Liver (tissue), 9 donors: ENCODE data around the gene VIM. TPM values are rescaled to one million over a fixed set of nuclear protein-coding genes. Genes with fewer than 3 reads are reported as not detected.

Source experiments
- DNase-seq: peaks from one replicate; pipeline ENCODE4 v3.0.0-alpha.2; 2017; ENCODE audit warnings: low spot score
- H3K27ac ChIP-seq, 2 donors: one replicate each; pipeline ENCODE4 v1.7.0; 2013; ENCODE audit warnings: inconsistent platforms in 2 of 2, low read length in 2 of 2, control low read depth in 1 of 2, low read depth in 1 of 2, mild to moderate bottlenecking in 1 of 2
- H3K27me3 ChIP-seq, 4 donors: one replicate each; pipeline versions ENCODE4 v1.6.1 to v1.7.0; 2013; ENCODE audit warnings: low read length in 3 of 4, inconsistent platforms in 1 of 4, mild to moderate bottlenecking in 1 of 4, moderate library complexity in 1 of 4; ENCODE audit not compliant: control insufficient read depth in 4 of 4, insufficient read depth in 4 of 4
- H3K36me3 ChIP-seq, 4 donors: one replicate each; pipeline versions ENCODE4 v1.6.1 to v1.7.0; 2013; ENCODE audit warnings: low read length in 3 of 4, mild to moderate bottlenecking in 3 of 4, low read depth in 1 of 4, moderate library complexity in 1 of 4; ENCODE audit not compliant: control insufficient read depth in 4 of 4, insufficient read depth in 3 of 4
- H3K4me1 ChIP-seq, 4 donors: one replicate each; pipeline versions ENCODE4 v1.6.1 to v1.7.0; 2013; ENCODE audit warnings: low read length in 3 of 4, mild to moderate bottlenecking in 3 of 4, moderate library complexity in 1 of 4; ENCODE audit not compliant: control insufficient read depth in 4 of 4, insufficient read depth in 4 of 4
- H3K4me3 ChIP-seq, 3 donors: one replicate each; pipeline versions ENCODE4 v1.6.1 to v1.7.0; 2013; ENCODE audit warnings: low read length in 3 of 3, control low read depth in 1 of 3, low read depth in 1 of 3, mild to moderate bottlenecking in 1 of 3
- H3K9ac ChIP-seq, 2 donors: one replicate each; pipeline ENCODE4 v1.7.0; 2013; ENCODE audit warnings: low read length in 2 of 2, mild to moderate bottlenecking in 2 of 2, moderate library complexity in 2 of 2, control low read depth in 1 of 2, low read depth in 1 of 2
- H3K9me3 ChIP-seq, 4 donors: one replicate each; pipeline versions ENCODE4 v1.6.1 to v1.7.0; 2013; ENCODE audit warnings: low read length in 3 of 4; ENCODE audit not compliant: control insufficient read depth in 4 of 4
- CTCF ChIP-seq: fragments of 150-350 bp; IDR thresholded peaks from 2 replicates; pipeline ENCODE4 v1.5.1; 2017; ENCODE audit warnings: improper control_type of control experiment, low read depth, low read length; ENCODE audit not compliant: missing input control
- EGR1 ChIP-seq, 2 donors: IDR thresholded peaks; 2 replicates each; pipeline ENCODE4 v1.6.1; 2016 to 2018; ENCODE audit warnings: antibody characterized with exemption in 2 of 2, low read depth in 2 of 2
- FOXA1 ChIP-seq: IDR thresholded peaks from 2 replicates; pipeline ENCODE4 v1.6.1; 2016; ENCODE audit warnings: antibody characterized with exemption
- FOXA2 ChIP-seq: IDR thresholded peaks from 2 replicates; pipeline ENCODE4 v1.6.1; 2016; ENCODE audit warnings: antibody characterized with exemption
- GABPA ChIP-seq, 2 donors: IDR thresholded peaks in 1 of 2; conservative IDR thresholded peaks in 1 of 2; 2 replicates each; pipeline ENCODE4 v1.6.1; 2016; ENCODE audit warnings: antibody characterized with exemption in 2 of 2, mild to moderate bottlenecking in 1 of 2, moderate library complexity in 1 of 2
- HNF4A ChIP-seq, 2 donors: conservative IDR thresholded peaks; 2 replicates each; pipeline ENCODE4 v1.6.1; 2016; ENCODE audit warnings: antibody characterized with exemption in 2 of 2, mild to moderate bottlenecking in 2 of 2
- HNF4G ChIP-seq: IDR thresholded peaks from 2 replicates; pipeline ENCODE4 v1.6.1; 2016; ENCODE audit warnings: antibody characterized with exemption
- JUND ChIP-seq, 2 donors: IDR thresholded peaks; 2 replicates each; pipeline ENCODE4 v1.6.1; 2016; ENCODE audit warnings: antibody characterized with exemption in 2 of 2
- MAX ChIP-seq: IDR thresholded peaks from 2 replicates; pipeline ENCODE4 v1.6.1; 2016; ENCODE audit warnings: antibody characterized with exemption
- NR2F2 ChIP-seq: IDR thresholded peaks from 2 replicates; pipeline ENCODE4 v1.6.1; 2016; ENCODE audit warnings: antibody characterized with exemption
- RAD21 ChIP-seq, 2 donors: IDR thresholded peaks; 2 replicates each; pipeline ENCODE4 v1.6.1; 2016; ENCODE audit warnings: antibody characterized with exemption in 2 of 2, mild to moderate bottlenecking in 2 of 2
- REST ChIP-seq: IDR thresholded peaks from 2 replicates; pipeline ENCODE4 v1.6.1; 2016; ENCODE audit warnings: antibody characterized with exemption, mild to moderate bottlenecking
- RXRA ChIP-seq, 2 donors: IDR thresholded peaks; 2 replicates each; pipeline ENCODE4 v1.6.1; 2017 to 2018; ENCODE audit warnings: antibody characterized with exemption in 2 of 2, mild to moderate bottlenecking in 1 of 2
- SP1 ChIP-seq: IDR thresholded peaks from 2 replicates; pipeline ENCODE4 v1.6.1; 2018; ENCODE audit warnings: antibody characterized with exemption, mild to moderate bottlenecking
- TAF1 ChIP-seq: conservative IDR thresholded peaks from 2 replicates; pipeline ENCODE4 v1.6.1; 2016; ENCODE audit warnings: antibody characterized with exemption, mild to moderate bottlenecking
- YY1 ChIP-seq: IDR thresholded peaks from 2 replicates; pipeline ENCODE4 v1.6.1; 2016; ENCODE audit warnings: antibody characterized with exemption, mild to moderate bottlenecking
- WGBS: extraction: QIAGEN DNeasy Blood & Tissue Kit; methylation state at CpG from one replicate; pipeline ENCODE4 v1.1.7; 2013; 5-methylcytosine and 5-hydroxymethylcytosine counted together
- polyA plus RNA-seq, 2 donors: library from polyadenylated mRNA; stranded (reverse) in 1 of 2; unstranded in 1 of 2; fragments of 200-250 nt in 1 of 2; fragments of >200 nt in 1 of 2; fragmentation: Nextera tagmentation in 1 of 2; extraction: Ambion mirVana in 1 of 2; gene quantifications; one replicate each; pipeline versions ENCODE4 v1.2.1 to v1.2.3, GENCODE V29; 2013 to 2015
- total RNA-seq, 2 donors: library from RNA; depleted of rRNA; stranded (reverse); fragments of >200 nt; gene quantifications; one replicate each; pipeline ENCODE4 v1.2.3, GENCODE V29; 2014
- TF ChIP-seq, protein P1 (sequence below): IDR thresholded peaks from 2 replicates; pipeline ENCODE4 v1.6.1; 2016; ENCODE audit warnings: antibody characterized with exemption
- TF ChIP-seq, protein P2 (sequence below): IDR thresholded peaks from 2 replicates; pipeline ENCODE4 v1.6.1; 2016; ENCODE audit warnings: antibody characterized with exemption
- donor health status: healthy.
- donor health status: healthy.
- donor health status: healthy.
- donor health status: healthy.
- donor health status: healthy.

The VIM gene
- total and polyA plus RNA-seq, 4 donors: 42.5 to 212 (median 100) TPM

DNA sequence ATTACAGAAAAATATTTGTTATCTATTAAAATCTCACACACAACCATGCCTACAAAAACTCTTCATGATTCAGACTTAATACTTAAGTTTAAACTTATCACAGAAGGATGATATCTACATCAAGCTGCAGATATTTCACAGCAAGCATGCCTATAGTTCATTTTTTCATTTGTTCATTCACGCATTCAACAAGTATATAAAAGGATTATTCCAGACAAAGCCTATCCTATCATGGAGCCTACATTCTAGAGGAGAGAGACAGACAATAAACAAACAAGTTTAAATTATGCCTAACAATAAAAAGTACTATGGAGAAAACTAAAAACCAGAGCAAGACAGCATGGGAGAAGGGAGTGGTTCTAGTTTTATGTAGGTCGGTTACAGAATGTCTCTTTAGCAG, 37.4 kb upstream of the VIM start:
- Histone ChIP-seq H3K9ac (no peak overlapping the region), H3K27me3 (no peaks in the 10 kb centered on the region), H3K4me1 (no peaks in the 10 kb centered on the region), H3K27ac (no peak overlapping the region), H3K9me3 (no peaks in the 10 kb centered on the region), H3K36me3 (no peaks in the 10 kb centered on the region), H3K4me3 (no peak overlapping the region)
- DNase-seq: no peak
- 87% methylated on average over 2 of the region's 2 CpGs for WGBS
- no peak for TF ChIP-seq REST
- no peak for TF ChIP-seq GABPA (IDR thresholded peaks at IDR 0.05 in 1 of 2, conservative IDR thresholded peaks at IDR 0.05 in 1 of 2)
- TF ChIP-seq HNF4A (conservative IDR thresholded peaks at IDR 0.05): no peak
- no peak for TF ChIP-seq YY1
- TF ChIP-seq HNF4G: no peak
- TF ChIP-seq RAD21 (IDR thresholded peaks at IDR 0.05): no peak
- TF ChIP-seq, protein P1, sequence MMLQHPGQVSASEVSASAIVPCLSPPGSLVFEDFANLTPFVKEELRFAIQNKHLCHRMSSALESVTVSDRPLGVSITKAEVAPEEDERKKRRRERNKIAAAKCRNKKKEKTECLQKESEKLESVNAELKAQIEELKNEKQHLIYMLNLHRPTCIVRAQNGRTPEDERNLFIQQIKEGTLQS: no peak
- no peak for TF ChIP-seq FOXA2
- no peak for TF ChIP-seq EGR1 (IDR thresholded peaks at IDR 0.05; ENCODE audit: low read depth in 2 of 2)
- TF ChIP-seq TAF1: no peak
- no peak for TF ChIP-seq CTCF
- no peak for TF ChIP-seq JUND (IDR thresholded peaks at IDR 0.05)
- TF ChIP-seq RXRA (IDR thresholded peaks at IDR 0.05): no peak
- TF ChIP-seq, protein P2, sequence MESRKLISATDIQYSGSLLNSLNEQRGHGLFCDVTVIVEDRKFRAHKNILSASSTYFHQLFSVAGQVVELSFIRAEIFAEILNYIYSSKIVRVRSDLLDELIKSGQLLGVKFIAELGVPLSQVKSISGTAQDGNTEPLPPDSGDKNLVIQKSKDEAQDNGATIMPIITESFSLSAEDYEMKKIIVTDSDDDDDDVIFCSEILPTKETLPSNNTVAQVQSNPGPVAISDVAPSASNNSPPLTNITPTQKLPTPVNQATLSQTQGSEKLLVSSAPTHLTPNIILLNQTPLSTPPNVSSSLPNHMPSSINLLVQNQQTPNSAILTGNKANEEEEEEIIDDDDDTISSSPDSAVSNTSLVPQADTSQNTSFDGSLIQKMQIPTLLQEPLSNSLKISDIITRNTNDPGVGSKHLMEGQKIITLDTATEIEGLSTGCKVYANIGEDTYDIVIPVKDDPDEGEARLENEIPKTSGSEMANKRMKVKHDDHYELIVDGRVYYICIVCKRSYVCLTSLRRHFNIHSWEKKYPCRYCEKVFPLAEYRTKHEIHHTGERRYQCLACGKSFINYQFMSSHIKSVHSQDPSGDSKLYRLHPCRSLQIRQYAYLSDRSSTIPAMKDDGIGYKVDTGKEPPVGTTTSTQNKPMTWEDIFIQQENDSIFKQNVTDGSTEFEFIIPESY: no peak
- TF ChIP-seq NR2F2: no peak
- no peak for TF ChIP-seq FOXA1
- no peak for TF ChIP-seq MAX
- no peak for TF ChIP-seq SP1
